ENCODE results near the gene ZNF771. TPM values are rescaled to one million over a fixed set of nuclear protein-coding genes. Genes with fewer than 3 reads are reported as not detected.

The ZNF771 gene
- total and polyA plus RNA-seq, 12 donors: 3.8 to 23.2 (median 5.1) TPM

DNA sequence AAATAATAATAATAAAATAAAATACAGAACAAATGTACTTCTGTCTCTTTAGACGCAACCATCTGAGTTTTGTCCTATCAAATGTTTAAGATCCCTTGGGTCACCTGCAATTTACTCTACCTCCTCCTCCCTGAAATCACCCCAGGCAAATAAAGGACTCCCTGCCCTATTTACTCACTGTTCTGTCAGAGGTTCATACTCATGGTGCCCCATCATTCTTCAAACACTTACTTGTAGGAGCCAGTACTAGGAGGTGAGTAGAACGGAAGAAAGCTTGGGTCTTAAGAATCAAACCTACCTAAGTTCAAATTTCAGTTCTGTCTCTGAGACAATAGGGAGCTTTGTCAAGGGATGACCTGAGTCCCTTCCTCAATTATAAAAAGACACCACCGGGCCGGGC lies 40.9 kb upstream of the ZNF771 start:
- peaks cover 0 to 54% (median 10%) of the 10 kb centered on the region in 9 donors for H3K36me3 ChIP-seq
- DNase-seq: no peak
- TF ChIP-seq, protein P1, sequence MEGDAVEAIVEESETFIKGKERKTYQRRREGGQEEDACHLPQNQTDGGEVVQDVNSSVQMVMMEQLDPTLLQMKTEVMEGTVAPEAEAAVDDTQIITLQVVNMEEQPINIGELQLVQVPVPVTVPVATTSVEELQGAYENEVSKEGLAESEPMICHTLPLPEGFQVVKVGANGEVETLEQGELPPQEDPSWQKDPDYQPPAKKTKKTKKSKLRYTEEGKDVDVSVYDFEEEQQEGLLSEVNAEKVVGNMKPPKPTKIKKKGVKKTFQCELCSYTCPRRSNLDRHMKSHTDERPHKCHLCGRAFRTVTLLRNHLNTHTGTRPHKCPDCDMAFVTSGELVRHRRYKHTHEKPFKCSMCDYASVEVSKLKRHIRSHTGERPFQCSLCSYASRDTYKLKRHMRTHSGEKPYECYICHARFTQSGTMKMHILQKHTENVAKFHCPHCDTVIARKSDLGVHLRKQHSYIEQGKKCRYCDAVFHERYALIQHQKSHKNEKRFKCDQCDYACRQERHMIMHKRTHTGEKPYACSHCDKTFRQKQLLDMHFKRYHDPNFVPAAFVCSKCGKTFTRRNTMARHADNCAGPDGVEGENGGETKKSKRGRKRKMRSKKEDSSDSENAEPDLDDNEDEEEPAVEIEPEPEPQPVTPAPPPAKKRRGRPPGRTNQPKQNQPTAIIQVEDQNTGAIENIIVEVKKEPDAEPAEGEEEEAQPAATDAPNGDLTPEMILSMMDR (IDR thresholded peaks at IDR 0.05): no peak
- no peaks in the 10 kb centered on the region for H3K27me3 ChIP-seq
- intact Hi-C loops (cut with DNase I): loop anchor here in 2 of 10 donors (5.0 kb wide), 2 partner anchors 39 to 41 kb away; partner anchors contain the start of gene ZNF771 (in 1 of the 2)
- no peak overlapping the region for H3K4me3 ChIP-seq
- peaks cover 14 to 58% (median 45%) of the 10 kb centered on the region in 9 donors for H3K4me1 ChIP-seq
- H3K27ac ChIP-seq: peak overlapping the region in 4 of 10 donors; percentile 17 to 86 (median 50)
- no peaks in the 10 kb centered on the region for H3K9me3 ChIP-seq
- 75 to 84% methylated on average over 4 of the region's 4 CpGs for whole genome bisulfite sequencing, 2 donors
- no peak for ATAC-seq

DNA sequence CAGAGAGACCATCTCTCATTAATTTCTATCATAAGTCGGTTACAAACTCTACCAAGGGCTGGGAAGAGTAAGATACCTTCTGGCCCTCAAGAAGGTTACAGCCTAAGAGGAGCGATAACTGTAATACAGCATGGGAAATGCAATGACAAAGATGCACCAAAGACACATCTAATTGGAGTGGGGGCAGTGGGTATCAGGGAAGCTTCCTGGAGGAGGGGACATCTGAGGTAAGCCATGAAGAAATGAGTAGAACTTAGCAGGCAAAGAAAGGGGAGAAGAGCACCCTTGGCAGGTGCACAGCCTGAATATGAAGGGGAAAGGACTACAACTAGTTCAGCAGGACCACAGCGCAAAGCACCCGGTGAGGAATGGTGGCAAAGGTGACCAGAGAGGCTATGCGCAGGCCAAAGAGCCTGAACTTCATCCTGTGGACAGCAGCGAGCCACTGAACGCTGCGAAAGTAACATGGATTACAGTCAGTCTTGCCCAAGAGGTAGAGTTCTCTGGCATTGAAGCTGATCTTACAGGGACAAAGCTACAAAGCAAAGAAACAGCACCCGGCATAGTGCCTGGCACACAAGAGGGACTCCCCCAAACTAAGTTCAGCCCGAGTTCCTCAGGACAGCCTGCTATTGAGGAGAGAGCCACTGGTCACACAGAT lies 39.9 kb upstream of the ZNF771 start:
- peaks cover 0 to 45% (median 6%) of the 10 kb centered on the region in 9 donors for H3K36me3 ChIP-seq
- no peak for ATAC-seq
- intact Hi-C loops (cut with DNase I): loop anchor here in 2 of 10 donors (5.0 kb wide), 2 partner anchors 40 kb away; partner anchors contain the start of gene ZNF771 (in 1 of the 2)
- peak overlapping the region in 7 of 10 donors; percentile 14 to 92 (median 84) for H3K27ac ChIP-seq
- H3K9me3 ChIP-seq: no peaks in the 10 kb centered on the region
- H3K27me3 ChIP-seq: no peaks in the 10 kb centered on the region
- no peak for DNase-seq
- 60% methylated on average over 10 of the region's 10 CpGs for WGBS, 2 donors
- H3K4me1 ChIP-seq: peaks cover 15 to 67% (median 48%) of the 10 kb centered on the region in 9 donors
- TF ChIP-seq, protein P1 (IDR thresholded peaks at IDR 0.05): no peak
- H3K4me3 ChIP-seq: peak overlapping the region in 9 of 10 donors; percentile 67 to 97 (median 92)

DNA sequence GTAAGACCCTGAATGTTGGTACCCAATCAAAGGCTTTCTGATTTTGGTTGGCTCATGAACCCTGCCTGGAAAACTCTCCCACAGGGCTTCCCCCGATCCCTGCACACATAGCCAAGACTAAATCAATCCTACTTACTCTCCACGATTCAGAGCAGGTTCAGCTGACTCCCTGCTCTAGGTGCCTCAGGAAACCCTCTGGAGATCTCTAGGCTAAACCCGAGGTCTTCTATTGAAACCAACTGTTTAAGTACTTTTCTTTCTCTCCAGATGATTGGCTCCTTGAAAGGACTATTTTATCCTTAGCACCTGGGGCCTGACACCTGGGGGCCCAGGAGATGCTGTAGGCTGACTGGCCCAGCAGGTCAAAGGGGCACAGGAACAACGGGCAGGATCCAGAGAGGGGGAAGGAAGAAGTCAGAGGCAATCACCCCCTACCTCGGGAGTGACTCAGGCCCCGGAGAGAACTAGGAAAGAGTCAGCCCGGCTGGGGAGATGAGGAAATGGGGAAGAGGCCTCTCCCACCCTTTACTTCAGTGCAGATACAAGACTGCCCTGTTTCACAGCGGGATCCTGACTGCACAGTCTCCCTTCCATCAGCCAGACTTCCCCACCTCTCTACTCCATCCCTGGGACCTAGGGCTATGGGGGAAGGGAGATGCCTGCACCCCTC lies 39.1 kb upstream of the ZNF771 start:
- WGBS, 2 donors: 2% methylated on average over 8 of the region's 8 CpGs
- ATAC-seq (no peak), DNase-seq (no peak)
- H3K4me1 ChIP-seq: peaks cover 15 to 67% (median 48%) of the 10 kb centered on the region in 9 donors
- H3K9me3 ChIP-seq: no peaks in the 10 kb centered on the region
- no peaks in the 10 kb centered on the region for H3K27me3 ChIP-seq
- intact Hi-C loops (cut with DNase I): loop anchor here in 2 of 10 donors (5.0 kb wide), 2 partner anchors 39 to 41 kb away; partner anchors contain the start of gene ZNF771 (in 1 of the 2)
- H3K4me3 ChIP-seq: peak overlapping the region; percentile 67 to 97 (median 90)
- H3K27ac ChIP-seq: peak overlapping the region in 8 of 10 donors; percentile 15 to 92 (median 85)
- peaks cover 0 to 37% (median 6%) of the 10 kb centered on the region in 9 donors for H3K36me3 ChIP-seq
- TF ChIP-seq, protein P1 (IDR thresholded peaks at IDR 0.05): no peak

DNA sequence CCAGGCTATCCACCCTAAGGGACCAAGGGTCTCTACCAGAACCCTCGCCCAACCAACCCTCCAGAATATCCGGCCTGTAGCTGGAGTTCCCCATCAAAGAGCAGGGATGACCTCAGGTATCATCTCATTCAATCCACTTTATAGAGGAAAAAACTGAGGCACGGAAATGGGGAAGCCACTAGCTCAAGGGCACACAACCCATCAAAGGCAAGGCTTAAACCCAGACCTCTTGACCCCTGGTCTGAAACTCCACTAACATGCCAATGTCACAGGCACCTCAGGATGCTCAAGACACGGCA lies 38.7 kb upstream of the ZNF771 start:
- Histone ChIP-seq H3K9me3 (no peaks in the 10 kb centered on the region), H3K36me3 (peaks cover 0 to 32% (median under 1%) of the 10 kb centered on the region in 9 donors), H3K27me3 (no peaks in the 10 kb centered on the region), H3K4me1 (peaks cover 15 to 67% (median 48%) of the 10 kb centered on the region in 9 donors), H3K27ac (peak overlapping the region in 8 of 10 donors; percentile 21 to 92 (median 86)), H3K4me3 (peak overlapping the region; percentile 67 to 97 (median 90))
- 6 to 14% methylated on average over 4 of the region's 4 CpGs for WGBS, 2 donors
- no peak for DNase-seq
- intact Hi-C loops (cut with DNase I): loop anchor here in 2 of 10 donors (5.0 kb wide), 2 partner anchors 39 to 41 kb away; partner anchors contain the start of gene ZNF771 (in 1 of the 2)
- TF ChIP-seq, protein P1 (IDR thresholded peaks at IDR 0.05): no peak
- no peak for ATAC-seq
